ENCODE measurements around the gene MAOA.
"Not testable (repeated sequence)": the region's sequence is repeated elsewhere in the genome, so short reads cannot be mapped to it uniquely, and the experiment has no call there.

Gene MAOA

DNA sequence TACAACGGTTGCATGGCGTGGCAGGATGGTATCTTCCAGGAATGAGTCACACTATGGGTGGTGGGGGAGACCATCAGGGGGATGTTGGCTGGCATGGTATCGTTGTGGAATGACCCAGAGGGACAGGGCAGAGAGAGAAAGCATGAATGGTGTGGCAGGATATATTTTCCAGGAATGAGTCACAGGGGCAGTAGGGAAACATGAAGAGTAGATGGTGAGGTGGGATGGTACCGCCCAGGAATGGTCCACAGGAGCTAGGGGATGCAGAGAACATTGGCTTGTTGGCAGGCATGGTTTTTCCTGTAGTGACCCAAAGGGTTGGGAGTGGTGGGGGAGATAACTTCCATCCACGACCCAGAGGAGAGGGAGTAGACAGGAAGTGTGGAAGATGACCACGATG lies 62.4 kb downstream of the MAOA start:
- no peak for DNase-seq

DNA sequence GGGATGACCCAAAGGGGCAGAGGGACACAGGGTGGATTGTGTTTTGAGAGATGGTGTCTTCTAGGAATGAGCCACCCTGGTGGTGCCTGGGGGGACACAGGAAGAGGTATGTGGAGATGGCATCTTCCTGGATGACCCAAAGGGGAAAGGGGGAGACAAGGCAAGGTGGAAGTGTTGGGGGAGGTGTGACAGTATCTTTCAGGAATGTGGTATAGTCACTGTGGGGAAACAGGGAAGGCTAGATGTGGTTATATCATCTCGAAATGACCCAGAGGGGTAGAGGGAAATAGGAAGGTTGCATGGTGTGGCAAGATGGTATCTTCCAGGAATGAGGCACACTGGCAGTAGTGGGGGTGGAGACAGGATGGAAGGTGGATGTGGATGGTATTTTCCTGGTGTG lies 62.9 kb downstream of the MAOA start:
- no peak for DNase-seq

DNA sequence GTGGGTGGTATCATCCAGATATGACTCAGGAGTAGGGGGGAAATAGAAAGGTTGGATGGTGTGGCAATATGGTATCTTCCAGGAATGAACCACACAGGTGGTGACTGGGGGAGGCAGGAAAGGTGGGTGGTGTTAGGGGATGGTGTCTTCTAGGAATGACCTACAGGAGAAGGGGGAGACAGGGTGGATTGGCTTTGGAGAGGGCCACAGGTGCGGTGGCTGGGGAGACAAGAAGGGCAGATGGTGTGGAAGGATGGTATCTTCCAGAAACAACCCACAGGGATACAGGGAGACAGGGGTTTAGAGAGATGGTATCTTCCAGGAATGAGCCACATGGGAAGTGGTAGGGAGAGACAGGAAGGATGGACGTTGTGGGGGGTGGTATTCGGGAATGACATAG lies 64.0 kb downstream of the MAOA start:
- no peak for DNase-seq

DNA sequence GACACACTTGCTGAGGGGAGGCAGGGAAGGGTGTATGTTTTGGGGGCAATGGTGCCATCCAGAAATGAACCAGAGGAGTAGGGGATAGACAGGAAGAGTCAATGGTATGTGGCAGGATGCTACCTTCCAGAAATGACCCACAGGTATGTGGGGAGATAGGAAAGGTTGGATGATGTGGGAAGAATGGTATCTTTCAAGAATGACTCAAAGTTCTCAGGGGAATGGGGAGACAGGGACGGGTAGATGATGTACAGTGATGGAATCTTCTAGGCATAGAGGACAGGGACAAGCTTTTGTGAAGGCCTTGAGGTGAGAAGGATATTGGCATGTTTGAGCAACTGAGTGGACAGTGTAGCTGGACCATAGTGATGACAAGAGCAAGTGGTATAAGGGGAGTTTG lies 64.9 kb downstream of the MAOA start:
- no peak for DNase-seq

DNA sequence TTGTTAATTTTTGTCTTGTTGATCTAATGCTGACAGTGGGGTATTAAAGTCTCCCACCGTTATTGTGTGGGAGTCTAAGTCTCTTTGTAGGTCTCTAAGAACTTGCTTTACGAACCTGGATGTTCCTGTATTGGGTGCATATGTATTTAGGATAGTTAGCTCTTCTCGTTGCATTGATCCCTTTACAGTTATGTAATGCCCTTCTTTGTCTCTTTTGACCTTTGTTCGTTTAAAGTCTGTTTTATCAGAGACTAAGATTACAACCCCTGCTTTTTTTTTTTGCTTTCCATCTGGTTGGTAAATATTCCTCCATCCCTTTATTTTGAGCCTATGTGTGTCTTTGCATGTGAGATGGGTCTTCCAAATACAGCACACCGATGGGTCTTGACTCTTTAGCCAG lies 69.1 kb downstream of the MAOA start:
- not testable (repeated sequence) for DNase-seq

DNA sequence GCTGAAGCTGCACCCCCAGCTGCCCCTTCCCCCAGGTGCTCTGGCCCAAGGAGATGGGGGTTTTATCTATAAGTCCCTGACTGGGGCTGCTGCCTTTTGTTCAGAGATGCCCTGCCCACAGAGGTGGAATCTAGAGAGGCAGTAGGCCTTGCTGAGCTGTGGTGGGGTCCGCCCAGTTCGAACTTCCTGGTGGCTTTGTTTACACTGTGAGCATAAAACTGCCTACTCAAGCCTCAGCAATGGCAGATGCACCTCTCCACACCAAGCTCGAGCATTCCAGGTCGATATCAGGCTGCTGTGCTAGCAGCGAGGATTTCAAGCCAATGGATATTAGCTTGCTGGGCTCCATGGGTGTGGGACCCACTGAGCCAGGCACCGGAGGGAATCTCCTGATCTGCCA lies 71.2 kb downstream of the MAOA start:
- DNase-seq = not testable (repeated sequence)

DNA sequence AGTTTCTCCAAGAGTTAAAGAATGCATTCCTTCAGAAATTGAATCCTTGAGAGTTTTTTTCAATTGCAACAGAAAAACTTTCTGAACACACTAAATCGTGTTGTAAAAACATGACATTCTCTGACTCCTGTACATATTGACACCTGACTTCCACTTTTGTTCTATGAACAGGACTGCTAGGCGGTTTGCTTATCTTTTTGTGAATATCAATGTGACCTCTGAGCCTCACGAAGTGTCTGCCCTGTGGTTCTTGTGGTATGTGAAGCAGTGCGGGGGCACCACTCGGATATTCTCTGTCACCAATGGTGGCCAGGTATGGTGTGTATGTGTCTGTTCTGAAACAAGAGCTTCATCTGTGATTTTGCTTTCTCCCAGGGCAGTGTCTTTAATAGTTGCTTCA lies 71.9 kb downstream of the MAOA start:
- DNase-seq = no peak

DNA sequence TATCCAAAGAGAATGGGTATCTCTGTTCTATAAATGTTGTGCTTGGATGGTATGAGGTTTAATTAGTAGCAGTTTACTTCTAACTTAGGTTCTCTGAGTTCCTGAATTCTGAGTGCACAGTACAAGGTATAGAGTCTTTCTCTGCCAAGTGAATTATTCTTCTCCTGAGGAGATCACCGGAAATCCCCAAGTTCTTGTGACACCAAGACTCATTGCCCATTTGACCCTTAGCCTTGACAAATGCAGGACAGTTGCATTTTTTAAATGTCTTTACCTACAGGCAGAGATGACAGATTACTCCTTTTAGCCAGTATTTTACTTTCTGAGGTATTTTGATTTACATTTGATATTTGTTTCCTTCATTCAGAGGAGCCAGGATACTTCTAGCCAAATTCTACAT lies 72.9 kb downstream of the MAOA start:
- no peak for DNase-seq

DNA sequence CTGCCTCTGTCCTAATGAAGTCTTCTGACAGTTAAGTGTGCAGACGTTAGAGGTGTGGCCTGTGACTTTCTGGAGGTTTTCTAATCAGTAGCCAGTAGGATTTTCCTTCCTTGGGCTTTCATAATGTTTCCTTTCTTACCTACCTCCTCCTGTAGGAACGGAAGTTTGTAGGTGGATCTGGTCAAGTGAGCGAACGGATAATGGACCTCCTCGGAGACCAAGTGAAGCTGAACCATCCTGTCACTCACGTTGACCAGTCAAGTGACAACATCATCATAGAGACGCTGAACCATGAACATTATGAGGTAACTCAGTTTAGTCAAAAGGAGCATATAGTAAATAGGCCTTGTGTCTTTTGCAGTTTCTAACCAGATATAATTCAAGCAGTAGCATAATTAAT lies 75.0 kb downstream of the MAOA start:
- DNase-seq = no peak

DNA sequence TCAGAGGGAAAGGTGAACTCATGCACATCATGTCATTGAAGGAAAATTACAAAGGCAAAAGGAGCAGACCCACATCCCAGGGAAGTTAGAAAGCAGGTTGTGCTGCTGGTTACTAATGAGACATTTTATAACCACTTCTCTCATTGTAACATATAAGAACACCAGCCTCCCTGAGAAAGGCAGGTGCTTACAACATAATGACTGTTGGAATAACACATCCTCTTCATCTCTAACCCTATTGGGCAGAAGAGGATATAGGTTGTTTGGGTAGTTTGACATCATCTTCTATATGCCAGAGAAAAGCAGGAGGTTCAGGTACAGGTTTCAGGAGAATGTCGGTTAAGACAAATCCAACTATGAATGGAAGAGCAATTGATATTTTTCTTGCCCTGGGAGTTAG lies 77.6 kb downstream of the MAOA start:
- DNase-seq = no peak

DNA sequence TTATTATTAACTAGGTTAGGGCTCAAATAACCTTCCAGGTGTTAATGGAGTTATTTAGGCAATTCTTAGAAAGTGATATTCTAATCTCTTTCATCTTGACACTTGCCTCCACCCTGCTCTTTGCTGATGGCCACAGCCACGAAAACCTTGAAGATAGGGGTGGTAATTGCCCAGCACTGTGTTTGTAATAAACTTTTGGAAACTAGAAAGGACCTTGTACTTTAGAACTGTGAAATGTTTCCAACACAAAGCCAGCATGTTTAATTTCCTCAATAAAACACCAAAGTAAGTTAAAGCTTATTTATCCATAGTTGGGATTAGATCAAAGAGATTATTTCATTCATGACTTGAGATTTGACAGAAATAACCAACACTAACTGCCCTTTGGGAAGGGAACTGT lies 78.3 kb downstream of the MAOA start:
- no peak for DNase-seq

DNA sequence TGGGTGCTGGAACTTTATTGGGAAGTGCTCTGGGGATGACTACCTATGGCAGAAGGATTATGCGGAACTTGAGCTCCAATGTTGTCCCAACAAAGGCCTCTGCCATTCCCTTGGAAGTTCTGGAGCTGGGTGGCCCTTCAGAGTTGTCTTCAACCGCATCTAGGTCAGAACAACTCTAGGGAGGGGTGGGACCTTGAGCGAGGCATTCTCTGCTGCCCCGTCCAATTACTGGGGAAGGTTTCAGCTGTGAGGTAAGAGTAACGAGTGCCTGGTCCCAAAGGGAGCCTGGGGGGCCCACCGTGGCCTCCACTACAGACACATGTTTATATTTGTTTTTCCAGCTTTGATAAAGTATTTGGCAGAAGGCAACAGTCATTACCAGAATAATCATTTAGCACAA lies 79.4 kb downstream of the MAOA start:
- DNase-seq = no peak

DNA sequence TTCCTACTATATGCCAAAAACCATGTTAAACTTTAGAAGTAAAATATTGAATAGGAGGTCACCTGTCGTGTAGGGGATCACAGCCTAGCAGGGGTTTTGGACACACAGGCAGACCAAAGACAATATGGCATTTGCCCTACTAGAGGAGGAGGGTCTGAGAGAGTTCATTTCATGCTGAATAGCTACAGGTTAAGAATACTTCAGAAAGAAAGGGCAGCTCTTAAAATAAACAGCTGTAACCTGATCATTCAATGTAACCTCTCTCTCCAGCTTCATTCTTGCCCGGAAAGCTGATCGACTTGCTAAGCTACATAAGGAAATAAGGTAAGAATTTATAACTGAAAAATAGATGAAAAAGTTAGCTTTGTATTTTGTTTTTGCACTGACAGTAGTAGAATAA lies 79.9 kb downstream of the MAOA start:
- DNase-seq = no peak

DNA sequence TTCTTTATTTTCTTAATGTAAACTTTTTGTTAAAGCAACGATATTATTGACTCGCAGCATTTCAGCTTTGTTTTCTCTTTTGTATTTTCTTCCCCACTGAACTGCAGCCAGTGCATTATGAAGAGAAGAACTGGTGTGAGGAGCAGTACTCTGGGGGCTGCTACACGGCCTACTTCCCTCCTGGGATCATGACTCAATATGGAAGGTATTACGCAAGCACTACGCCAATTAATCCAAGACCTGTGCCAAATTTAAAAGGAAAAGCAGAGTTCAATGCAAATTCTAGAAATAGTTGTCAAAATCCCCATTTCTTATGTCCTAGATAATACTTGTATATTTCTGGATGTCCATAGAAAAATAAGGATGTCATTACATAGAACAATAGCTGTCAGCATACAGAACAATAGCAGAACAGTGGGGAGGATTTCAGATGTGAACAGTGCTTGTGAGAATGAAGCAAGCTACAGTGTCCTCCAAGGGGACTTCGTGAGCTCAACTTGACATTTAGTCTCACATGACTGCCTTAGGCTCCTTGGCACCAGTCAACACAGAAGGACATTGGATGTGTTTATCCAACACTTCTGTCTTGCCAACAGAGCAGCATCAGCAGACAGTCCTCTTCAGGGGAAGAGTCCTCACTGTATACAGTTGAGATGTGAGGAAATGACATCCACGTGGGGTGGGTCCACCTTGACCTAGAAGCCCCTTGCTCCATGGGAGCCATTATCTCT lies 85.9 kb downstream of the MAOA start:
- no peak for DNase-seq

DNA sequence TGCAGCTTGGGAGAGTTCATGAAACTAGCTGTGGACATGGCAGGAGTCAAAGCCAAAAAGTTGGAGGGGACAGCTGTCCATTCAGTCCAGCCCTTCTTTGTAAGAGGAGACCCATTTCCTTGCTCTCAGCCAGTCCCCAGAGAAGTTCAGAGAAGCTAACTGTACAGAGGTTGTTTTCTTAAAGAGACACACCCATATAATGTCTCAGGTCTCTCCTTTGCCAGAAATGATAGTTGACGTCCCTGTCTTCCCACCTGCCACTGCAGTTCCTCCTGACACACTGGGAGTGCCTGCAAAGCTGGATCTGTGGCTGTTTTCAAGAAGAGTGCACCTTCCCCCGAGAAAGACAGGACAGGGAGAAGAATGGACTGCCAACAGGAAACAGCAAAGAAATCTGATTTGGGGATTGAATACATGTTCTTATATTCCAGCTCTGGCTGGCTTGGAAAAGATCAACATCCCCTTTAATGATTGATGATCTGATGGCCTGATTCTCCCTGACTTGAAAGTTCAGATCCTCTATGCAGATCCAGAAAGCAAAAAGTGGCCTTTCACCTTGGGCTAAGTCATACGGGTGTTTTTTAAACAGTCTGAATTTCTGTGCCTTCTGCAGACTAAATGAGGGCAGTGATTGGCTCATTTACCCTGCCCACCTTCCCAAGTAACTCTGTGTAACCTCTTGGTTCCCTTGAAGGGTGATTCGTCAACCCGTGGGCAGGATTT lies 87.2 kb downstream of the MAOA start:
- DNase-seq = no peak

DNA sequence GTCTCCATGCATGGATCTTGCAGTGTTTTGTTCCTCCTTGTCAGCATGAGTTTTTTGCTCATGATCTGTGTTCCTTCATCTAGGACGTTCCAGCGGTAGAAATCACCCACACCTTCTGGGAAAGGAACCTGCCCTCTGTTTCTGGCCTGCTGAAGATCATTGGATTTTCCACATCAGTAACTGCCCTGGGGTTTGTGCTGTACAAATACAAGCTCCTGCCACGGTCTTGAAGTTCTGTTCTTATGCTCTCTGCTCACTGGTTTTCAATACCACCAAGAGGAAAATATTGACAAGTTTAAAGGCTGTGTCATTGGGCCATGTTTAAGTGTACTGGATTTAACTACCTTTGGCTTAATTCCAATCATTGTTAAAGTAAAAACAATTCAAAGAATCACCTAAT lies 88.2 kb downstream of the MAOA start:
- DNase-seq = no peak

DNA sequence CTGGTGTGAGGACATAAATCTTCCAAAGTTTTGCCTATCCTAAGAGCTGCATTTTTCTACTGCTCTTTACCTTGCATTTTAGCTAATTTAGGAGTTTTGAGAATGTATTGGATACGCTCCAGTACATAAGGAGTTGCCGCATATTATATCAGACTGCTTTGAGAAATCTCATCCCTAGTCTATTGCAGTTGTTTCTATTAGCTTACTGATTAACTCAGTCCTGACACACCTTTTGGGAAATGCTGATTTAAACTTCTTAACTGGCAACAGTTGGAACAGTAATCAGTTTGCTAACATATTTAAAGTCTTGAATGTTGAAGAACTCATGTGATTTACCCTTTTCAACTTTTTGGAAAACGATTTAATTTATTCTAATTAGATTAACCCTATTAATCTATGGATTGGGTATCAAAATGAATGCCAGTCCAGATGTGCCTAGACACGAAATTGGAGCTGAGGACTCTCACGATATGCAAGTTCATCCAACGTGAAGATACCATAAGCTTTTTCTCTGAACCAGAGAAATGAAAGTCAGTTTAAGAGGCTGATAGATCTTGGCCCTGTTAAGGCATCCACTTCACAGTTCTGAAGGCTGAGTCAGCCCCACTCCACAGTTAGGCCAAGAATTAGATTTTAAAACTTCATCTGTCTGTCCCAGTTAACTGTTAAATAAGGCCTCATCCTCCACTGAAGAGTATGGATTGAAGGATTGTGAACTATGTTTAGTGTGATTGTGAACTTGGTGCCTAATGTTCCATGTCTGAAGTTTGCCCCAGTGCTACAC lies 90.0 kb downstream of the MAOA start:
- DNase-seq = no peak

DNA sequence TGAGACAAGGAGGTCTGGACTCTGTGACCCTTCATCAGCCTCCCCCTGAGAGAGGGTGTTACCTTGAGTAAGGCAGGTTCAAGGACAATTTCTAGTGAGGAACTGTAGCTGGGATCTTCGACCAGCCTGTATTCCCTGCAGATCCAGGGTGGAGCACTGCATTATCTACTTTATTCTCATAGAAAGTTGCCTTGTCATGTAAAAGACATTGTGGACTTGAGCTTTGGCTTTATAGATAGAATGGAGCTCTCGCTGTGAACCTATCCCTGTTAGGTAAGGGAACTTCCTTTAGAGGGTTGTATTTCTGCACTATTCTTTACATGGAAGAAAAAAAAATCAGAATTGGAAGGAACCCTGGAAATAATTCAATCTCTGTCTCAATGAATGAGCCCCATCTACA lies 91.4 kb downstream of the MAOA start:
- DNase-seq = no peak

DNA sequence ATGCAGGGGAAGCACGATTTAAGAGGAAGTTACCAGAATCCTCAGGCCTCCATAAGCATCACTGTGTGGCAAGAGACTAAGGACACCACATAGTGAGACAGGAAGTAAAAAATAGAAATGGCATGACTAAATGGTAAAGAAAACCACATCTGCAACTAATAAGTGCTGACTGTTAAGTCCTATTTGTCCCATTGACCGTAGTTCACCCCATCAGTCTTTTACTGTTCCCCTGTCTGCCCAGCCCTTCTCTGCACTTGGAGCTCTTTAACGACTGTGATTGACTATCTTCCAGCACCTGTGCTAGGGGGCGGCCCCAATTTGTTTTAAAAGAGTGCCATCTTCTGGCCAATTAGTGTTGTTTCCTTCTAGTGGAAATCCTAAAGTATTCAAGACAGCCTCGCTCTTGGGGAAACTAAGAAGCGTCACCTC lies 94.2 kb downstream of the MAOA start:
- peak; percentile 21 for DNase-seq

DNA sequence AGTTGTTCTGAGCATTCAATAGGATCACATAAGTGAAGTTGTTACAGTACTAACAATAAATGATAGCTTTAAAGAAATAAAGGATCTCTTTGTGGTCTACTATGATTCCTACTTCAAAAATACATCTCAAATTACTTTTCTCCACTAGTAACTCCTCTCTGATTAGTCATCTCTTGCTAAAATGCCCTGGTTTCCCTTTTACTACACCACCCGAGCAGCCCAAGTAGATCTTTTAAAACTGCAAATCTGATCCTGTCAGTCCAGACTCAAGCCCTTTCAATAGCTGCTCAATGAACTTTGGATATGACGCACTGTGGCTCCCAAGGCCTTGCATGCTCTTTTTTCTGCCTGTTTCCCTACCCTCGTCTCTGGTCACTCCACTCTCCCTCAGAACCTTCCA lies 97.5 kb downstream of the MAOA start:
- no peak for DNase-seq

DNA sequence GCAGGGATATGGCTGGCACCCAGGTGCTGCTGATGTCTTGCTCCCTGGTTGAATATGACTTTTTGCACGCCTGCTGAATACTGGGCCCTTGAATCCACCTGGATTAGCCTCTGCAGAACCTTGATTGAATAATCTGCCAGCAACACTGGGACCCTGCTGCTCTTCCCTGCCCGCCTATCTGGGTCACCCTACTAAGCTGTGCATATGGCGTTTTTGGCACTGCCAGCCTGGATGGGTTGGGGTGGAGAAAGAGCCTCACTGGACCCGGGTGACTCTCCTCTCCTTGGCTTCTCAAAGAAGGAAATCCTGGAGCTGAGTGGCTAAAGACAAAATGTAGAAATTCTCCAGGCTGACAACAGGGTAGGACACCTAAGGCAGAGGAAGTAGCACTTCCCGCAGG lies 100.0 kb downstream of the MAOA start:
- no peak for DNase-seq

DNA sequence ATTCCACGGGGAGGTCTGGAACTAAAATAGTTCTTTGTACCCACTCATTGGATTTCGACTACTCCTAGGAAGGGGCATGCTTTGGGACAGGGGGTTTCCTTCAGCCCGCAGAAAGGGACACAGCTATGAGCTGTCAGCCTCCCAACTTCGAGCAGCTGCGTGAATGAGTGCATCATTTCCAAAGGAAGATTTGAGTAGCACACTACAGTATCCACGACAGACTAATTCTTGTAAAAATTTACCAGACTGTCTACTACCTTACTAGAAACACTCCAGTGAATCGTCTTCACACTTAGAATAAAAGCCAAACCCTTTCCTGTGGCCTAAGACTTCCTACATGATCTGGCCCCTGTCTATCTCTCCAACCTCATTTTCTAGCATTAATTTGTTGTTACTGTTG lies 101.9 kb downstream of the MAOA start:
- no peak for DNase-seq

DNA sequence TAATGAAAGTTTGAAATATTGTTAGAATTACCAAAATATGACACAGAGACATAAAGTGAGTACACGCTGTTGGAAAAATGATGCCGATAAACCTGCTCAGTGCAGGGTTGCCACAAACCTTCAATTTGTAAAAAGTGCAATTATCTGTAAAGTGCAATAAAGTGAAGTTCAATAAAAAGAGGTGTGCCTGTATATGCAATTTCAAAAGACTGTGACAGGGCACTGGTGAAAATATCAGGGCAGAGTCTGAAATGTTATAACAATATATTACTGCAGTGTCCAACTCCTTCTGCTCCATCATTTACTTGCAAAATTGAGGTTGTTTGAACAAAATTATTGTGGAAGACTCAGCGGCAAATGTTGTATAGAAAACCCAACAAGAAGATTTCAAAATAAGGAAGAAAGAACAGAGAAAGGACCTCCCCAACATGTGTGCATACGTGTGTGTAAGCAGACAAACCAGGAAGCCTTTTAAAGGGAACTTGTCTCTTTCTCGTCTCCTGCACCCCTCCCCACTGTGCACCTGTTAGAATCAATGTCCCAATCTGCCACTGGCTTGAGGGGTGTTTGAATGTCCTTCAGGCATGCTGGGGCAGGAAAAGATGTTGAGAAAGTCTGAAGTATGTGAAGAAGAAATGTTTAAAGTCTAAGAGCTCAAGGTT lies 130.0 kb downstream of the MAOA start:
- no peak for DNase-seq

All from NCI-H1105 (cell line).